Body of pancreas (tissue), 4 donors: ENCODE measurements around the gene ADCY5. TPM values are rescaled to one million over a fixed set of nuclear protein-coding genes. Genes with fewer than 3 reads are reported as not detected.

Source experiments
- ATAC-seq: fragments of 150-250 bp; one replicate; pipeline ENCODE4 v1.9.1; 2016
- DNase-seq, 4 donors: peaks; one replicate each; pipeline ENCODE4 v3.0.0-alpha.2; 2019
- H3K27ac ChIP-seq, 4 donors: fragments of 200-600 bp; sonication (generic); 1 replicate in 3 of 4; 2 replicates in 1 of 4; pipeline versions ENCODE4 v1.5.1 to v1.6.1; 2016 to 2019; ENCODE audit warnings: mild to moderate bottlenecking in 1 of 4, mixed read lengths in 1 of 4, moderate library complexity in 1 of 4
- H3K27me3 ChIP-seq, 2 donors: fragments of 200-600 bp; sonication (generic); one replicate each; pipeline ENCODE4 v1.6.0; 2016; ENCODE audit warnings: mild to moderate bottlenecking in 1 of 2
- H3K36me3 ChIP-seq, 2 donors: fragments of 200-600 bp; sonication (generic); replicated peaks in 1 of 2; 2 replicates each; pipeline ENCODE4 v1.5.1; 2016; ENCODE audit warnings: low read depth in 2 of 2; ENCODE audit not compliant: insufficient read depth in 1 of 2
- H3K4me1 ChIP-seq: fragments of 200-600 bp; sonication (generic); one replicate; pipeline ENCODE4 v1.6.0; 2016
- H3K4me3 ChIP-seq, 2 donors: fragments of 200-600 bp; sonication (generic); 1 replicate in 1 of 2; 2 replicates in 1 of 2; pipeline ENCODE4 v1.5.1; 2016 to 2019
- H3K9me3 ChIP-seq, 3 donors: fragments of 200-600 bp; sonication (generic); 1 replicate in 2 of 3; 2 replicates in 1 of 3; pipeline ENCODE4 v1.5.1; 2016
- POLR2A ChIP-seq, 3 donors: fragments of 450-650 bp; IDR thresholded peaks; one replicate each; pipeline ENCODE4 v1.6.1; 2016; ENCODE audit warnings: antibody characterized with exemption in 3 of 3, mild to moderate bottlenecking in 2 of 3
- WGBS, 2 donors: methylation state at CpG; one replicate each; pipeline ENCODE4 v1.1.5; 2017; 5-methylcytosine and 5-hydroxymethylcytosine counted together
- intact Hi-C: fragments of 100-400 bp; cut with DNase I; formaldehyde crosslinking; loops from one replicate; pipeline ENCODE4 v1.15.1; 2023
- total RNA-seq, 2 donors: library from RNA; depleted of rRNA; stranded (reverse); fragments of >200 nt; gene quantifications; one replicate each; pipeline ENCODE4 v1.1.0, GENCODE V29; 2016
- TF ChIP-seq, protein P1 (sequence below), 7 experiments: fragments of 450-650 bp in 4 of 7; fragments of 200-600 bp in 3 of 7; sonication (generic) in 3 of 7; IDR thresholded peaks; one replicate each; pipeline ENCODE4 v1.5.1; 2016 to 2019; ENCODE audit warnings: antibody characterized with exemption in 7 of 7

Gene ADCY5
- total RNA-seq, 2 donors from 2014 or later: 10.6 to 18.8 TPM

- intact Hi-C loops: no loop called here
- no peak for TF ChIP-seq POLR2A (IDR thresholded peaks at IDR 0.05)
- TF ChIP-seq, protein P1, sequence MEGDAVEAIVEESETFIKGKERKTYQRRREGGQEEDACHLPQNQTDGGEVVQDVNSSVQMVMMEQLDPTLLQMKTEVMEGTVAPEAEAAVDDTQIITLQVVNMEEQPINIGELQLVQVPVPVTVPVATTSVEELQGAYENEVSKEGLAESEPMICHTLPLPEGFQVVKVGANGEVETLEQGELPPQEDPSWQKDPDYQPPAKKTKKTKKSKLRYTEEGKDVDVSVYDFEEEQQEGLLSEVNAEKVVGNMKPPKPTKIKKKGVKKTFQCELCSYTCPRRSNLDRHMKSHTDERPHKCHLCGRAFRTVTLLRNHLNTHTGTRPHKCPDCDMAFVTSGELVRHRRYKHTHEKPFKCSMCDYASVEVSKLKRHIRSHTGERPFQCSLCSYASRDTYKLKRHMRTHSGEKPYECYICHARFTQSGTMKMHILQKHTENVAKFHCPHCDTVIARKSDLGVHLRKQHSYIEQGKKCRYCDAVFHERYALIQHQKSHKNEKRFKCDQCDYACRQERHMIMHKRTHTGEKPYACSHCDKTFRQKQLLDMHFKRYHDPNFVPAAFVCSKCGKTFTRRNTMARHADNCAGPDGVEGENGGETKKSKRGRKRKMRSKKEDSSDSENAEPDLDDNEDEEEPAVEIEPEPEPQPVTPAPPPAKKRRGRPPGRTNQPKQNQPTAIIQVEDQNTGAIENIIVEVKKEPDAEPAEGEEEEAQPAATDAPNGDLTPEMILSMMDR (IDR thresholded peaks at IDR 0.05): no peak
- Histone ChIP-seq H3K36me3 (no peaks in the 10 kb centered on the region), H3K4me3 (no peak overlapping the region), H3K4me1 (no peaks in the 10 kb centered on the region), H3K27me3 (no peaks in the 10 kb centered on the region), H3K27ac (no peak overlapping the region), H3K9me3 (no peaks in the 10 kb centered on the region)
- ATAC-seq (no peak), DNase-seq (no peak)
- 73 to 82% methylated on average over 13 of the region's 13 CpGs for WGBS, 2 donors
Observed at GRCh38 chr3:123296836-123297626, 151.9 kb downstream of the ADCY5 start.

- intact Hi-C loops: no loop called here
Observed at GRCh38 chr3:123296261-123296660, 152.6 kb downstream of the ADCY5 start.

DNA sequence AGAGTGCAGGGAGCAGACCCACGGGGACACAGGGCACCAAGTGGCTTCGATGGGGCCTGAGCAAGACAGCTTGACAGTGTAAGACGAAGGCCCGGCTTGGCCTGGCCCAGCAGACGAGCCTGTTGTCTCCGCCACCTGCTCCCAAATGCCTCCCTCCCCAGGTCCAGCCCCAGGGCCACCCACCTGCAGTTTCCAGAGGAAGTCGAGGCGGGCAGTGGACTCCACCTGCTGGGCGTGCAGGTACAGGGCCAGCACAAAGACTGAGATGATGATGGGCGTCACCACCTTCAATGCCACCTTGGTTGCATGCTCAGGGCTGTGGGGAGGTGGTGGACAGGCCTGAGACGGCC is 153.0 kb downstream of the ADCY5 start:
- Histone ChIP-seq H3K27ac (no peak overlapping the region), H3K9me3 (no peaks in the 10 kb centered on the region), H3K36me3 (no peaks in the 10 kb centered on the region), H3K4me1 (no peaks in the 10 kb centered on the region), H3K27me3 (no peaks in the 10 kb centered on the region), H3K4me3 (no peak overlapping the region)
- ATAC-seq (no peak), DNase-seq (no peak)
- TF ChIP-seq POLR2A (IDR thresholded peaks at IDR 0.05): no peak
- TF ChIP-seq, protein P1 (IDR thresholded peaks at IDR 0.05): no peak
- WGBS, 2 donors: 57 to 66% methylated on average over 8 to 10 of the region's 11 CpGs
- intact Hi-C loops: no loop called here

More at GRCh38 chr3:123296261-123296660, 152.6 kb downstream of the ADCY5 start:
- Histone ChIP-seq H3K36me3 (no peaks in the 10 kb centered on the region), H3K9me3 (no peaks in the 10 kb centered on the region), H3K27ac (no peak overlapping the region), H3K4me3 (no peak overlapping the region), H3K27me3 (no peaks in the 10 kb centered on the region), H3K4me1 (no peaks in the 10 kb centered on the region)
- TF ChIP-seq, protein P1 (IDR thresholded peaks at IDR 0.05): no peak
- TF ChIP-seq POLR2A (IDR thresholded peaks at IDR 0.05): no peak
- DNase-seq: no peak
- 70 to 81% methylated on average over 7 of the region's 7 CpGs for WGBS, 2 donors
- no peak for ATAC-seq

- Histone ChIP-seq H3K27ac (no peak overlapping the region), H3K4me3 (no peak overlapping the region), H3K4me1 (no peaks in the 10 kb centered on the region), H3K27me3 (no peaks in the 10 kb centered on the region), H3K9me3 (no peaks in the 10 kb centered on the region), H3K36me3 (no peaks in the 10 kb centered on the region)
- ATAC-seq (no peak), DNase-seq (no peak)
- intact Hi-C loops: no loop called here
- TF ChIP-seq, protein P1 (IDR thresholded peaks at IDR 0.05): no peak
- no peak for TF ChIP-seq POLR2A (IDR thresholded peaks at IDR 0.05)
- WGBS, 2 donors: 65 to 69% methylated on average over 7 of the region's 7 CpGs
Observed at GRCh38 chr3:123295171-123295900, 153.6 kb downstream of the ADCY5 start.
